ENCODE measurements around the gene CDK5RAP2.

CDK5RAP2 gene

GRCh38 chr9:120360510-120360909 is 219.5 kb downstream of the CDK5RAP2 start:
- DNase-seq (ENCODE audit: low spot score) (no peak), FAIRE-seq (no peak)

DNA sequence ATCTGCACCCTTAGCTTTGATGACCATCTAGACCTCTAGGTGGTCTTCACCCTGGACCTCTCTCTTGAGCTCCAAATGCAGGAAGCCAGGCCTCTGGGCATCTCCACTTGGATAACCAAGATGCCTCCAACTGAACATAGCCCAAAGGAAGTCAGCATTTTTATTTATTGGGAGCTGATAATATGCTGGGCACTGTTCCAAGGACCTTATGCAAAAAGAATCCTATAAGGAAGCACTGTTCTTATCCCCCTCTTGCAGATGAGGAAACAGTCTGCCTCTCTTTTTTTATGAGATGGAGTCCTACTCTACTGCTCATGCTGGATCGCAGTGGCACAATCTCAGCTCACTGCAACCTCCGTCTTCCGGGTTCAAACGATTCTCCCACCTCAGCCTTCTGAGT is 219.9 kb downstream of the CDK5RAP2 start:
- no peak for DNase-seq (ENCODE audit: low spot score)
- no peak for FAIRE-seq

GRCh38 chr9:120358877-120359276 is 221.1 kb downstream of the CDK5RAP2 start:
- DNase-seq (ENCODE audit: low spot score) (no peak), FAIRE-seq (no peak)

- no peak for FAIRE-seq
- no peak for DNase-seq (ENCODE audit: low spot score)
Measured at GRCh38 chr9:120353506-120353905, 226.5 kb downstream of the CDK5RAP2 start.

DNA sequence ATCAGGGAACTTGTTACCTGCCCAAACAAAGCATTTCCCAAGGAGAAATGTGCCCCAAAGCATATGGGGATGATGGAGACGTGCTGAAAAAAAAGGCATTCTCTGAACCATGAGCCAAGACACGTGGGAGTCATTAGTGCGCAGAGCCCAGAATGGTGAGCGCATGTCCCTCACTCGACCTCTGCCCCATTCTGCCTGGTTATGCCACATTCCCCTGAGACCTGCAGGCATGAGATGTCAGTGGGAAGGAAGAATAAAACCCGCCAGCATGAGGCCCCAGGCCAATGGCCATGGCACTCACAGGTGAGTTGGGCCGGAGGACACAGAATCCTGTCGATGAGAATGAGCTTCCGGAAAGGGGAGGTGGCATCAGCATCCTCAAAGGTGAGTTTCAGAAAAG is 228.9 kb downstream of the CDK5RAP2 start:
- DNase-seq (ENCODE audit: low spot score) (no peak), FAIRE-seq (no peak)

DNA sequence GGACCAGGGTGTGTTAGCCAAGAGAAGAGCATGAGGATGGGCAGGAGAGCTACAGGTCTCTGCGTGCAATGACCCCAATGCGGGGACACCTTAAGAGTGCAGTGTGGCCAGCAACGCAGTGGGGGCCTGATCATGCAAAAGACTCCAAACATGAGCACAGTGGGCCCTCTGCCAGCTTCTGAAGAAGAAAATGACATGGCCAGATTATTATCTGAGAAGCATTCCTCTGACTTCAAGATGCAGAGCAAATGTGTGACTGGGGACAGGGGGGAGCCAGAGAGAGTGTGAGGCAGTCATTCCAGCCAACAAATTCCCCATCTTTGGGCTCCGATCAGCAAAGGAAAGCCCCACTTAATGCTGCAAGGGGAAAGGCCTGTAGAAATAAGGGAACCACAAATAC is 229.4 kb downstream of the CDK5RAP2 start:
- DNase-seq (ENCODE audit: low spot score) (no peak), FAIRE-seq (no peak)

DNA sequence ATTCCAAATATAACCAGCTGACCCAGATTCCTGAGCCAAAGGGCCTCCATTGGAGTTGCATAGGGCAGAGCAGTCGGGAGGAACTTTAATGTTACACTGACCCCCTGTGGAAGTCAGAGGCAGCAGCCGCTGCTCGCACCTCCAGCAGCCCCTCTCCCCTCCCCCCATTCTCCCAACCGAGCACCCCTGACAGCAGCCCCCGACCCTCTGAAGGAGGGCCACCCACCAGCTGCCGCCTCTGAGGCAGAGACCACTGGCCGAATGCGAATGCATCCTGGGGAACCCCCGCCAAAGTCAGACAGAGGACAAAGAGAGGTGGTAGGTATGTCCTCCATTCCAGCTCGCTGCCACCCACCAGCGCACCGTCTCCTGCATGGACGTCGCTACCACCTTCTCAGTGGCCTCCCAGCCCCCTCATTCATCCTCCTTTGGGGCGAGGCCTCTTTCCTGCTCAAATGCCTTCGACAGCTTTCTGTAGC is 231.0 kb downstream of the CDK5RAP2 start:
- peak; percentile 29 for DNase-seq (ENCODE audit: low spot score)
- no peak for FAIRE-seq

- no peak for DNase-seq (ENCODE audit: low spot score)
- no peak for FAIRE-seq
Measured at GRCh38 chr9:120345379-120345778, 234.6 kb downstream of the CDK5RAP2 start.

DNA sequence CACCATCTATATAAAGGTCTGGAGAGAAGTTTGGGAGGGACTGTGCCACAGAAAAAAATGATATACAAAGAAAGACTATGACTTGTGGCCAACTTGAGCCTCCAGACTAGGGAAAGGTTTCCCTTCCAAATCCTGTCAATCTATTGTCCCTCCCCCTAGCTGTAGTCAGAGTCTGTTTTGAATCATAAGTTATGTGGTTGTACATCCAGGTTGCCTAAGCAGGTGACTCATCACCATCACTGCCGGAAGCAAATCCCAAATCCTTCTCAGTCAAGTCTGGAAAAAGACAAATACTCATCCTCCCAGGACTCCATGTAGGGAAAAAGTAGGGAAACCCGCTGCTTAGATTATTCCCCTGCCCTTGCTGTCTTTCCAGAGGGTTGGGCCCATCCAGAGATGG is 235.7 kb downstream of the CDK5RAP2 start:
- DNase-seq (ENCODE audit: low spot score): peak; percentile 75
- peak; percentile 88 for FAIRE-seq

DNA sequence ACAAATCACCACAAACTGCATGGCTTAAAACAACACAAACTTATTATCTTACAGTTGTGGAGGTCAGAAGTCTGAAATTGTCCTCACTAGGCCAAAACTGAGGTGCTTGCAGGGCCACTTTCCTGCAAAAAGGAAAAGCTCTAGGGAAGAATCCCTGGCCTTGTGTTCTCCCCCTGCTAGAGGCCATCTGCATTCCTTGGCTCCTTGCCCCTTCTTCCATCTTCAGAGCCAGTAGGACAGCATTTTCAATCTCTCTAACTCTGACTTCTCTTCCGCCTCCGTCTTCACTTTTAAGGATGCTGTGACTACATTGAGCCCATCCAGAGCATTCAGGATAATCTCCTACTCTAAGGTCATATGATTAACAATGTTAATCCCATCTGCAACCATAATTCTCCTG is 236.6 kb downstream of the CDK5RAP2 start:
- no peak for FAIRE-seq
- no peak for DNase-seq (ENCODE audit: low spot score)

Measured in RCC 7860 (cell line).